HepG2 (cell line): ENCODE results near the gene FSD1. TPM values are rescaled to one million over a fixed set of nuclear protein-coding genes. Genes with fewer than 3 reads are reported as not detected.

Experiments used
- HES4 ChIP-seq: sonication (generic); formaldehyde crosslinking; IDR thresholded peaks from 2 replicates; pipeline ENCODE4 v1.9.0; 2021; ENCODE audit warnings: mild to moderate bottlenecking, missing genetic modification reagents, borderline replicate concordance
- KAT7 ChIP-seq: IDR thresholded peaks from 2 replicates; pipeline ENCODE4 v1.6.1; 2018; ENCODE audit warnings: borderline replicate concordance, missing compliant biosample characterization
- POGZ ChIP-seq: sonication (generic); formaldehyde crosslinking; IDR thresholded peaks from 2 replicates; pipeline ENCODE4 v1.4.0; 2020; ENCODE audit warnings: mild to moderate bottlenecking, missing genetic modification reagents
- REL ChIP-seq: sonication (generic); formaldehyde crosslinking; conservative IDR thresholded peaks from 2 replicates; pipeline ENCODE4 v1.8.0; 2022; ENCODE audit warnings: mild to moderate bottlenecking, missing genetic modification reagents, moderate library complexity
- RXRB ChIP-seq: IDR thresholded peaks from 2 replicates; pipeline ENCODE4 v1.6.1; 2016; ENCODE audit warnings: borderline replicate concordance, missing genetic modification reagents, missing compliant biosample characterization
- WIZ ChIP-seq: sonication (generic); formaldehyde crosslinking; IDR thresholded peaks from 2 replicates; pipeline ENCODE4 v1.5.1; 2020; ENCODE audit warnings: mild to moderate bottlenecking, missing genetic modification reagents
- ZFY ChIP-seq: sonication (generic); formaldehyde crosslinking; IDR thresholded peaks from 2 replicates; pipeline ENCODE4 v1.4.0; 2020; ENCODE audit warnings: missing genetic modification reagents
- ZNF253 ChIP-seq: sonication (generic); formaldehyde crosslinking; IDR thresholded peaks from 2 replicates; pipeline ENCODE4 v1.8.0; 2022; ENCODE audit warnings: mild to moderate bottlenecking, missing genetic modification reagents, borderline replicate concordance
- ZNF337 ChIP-seq: sonication (generic); formaldehyde crosslinking; IDR thresholded peaks from 2 replicates; pipeline ENCODE4 v1.5.1; 2020; ENCODE audit warnings: missing genetic modification reagents, low read depth, mild to moderate bottlenecking, borderline replicate concordance
- ZNF496 ChIP-seq: sonication (generic); formaldehyde crosslinking; IDR thresholded peaks from 2 replicates; pipeline ENCODE4 v1.8.1; 2023; ENCODE audit warnings: mild to moderate bottlenecking, moderate library complexity, missing genetic modification reagents; ENCODE audit not compliant: insufficient replicate concordance
- ZNF547 ChIP-seq: sonication (generic); formaldehyde crosslinking; IDR thresholded peaks from 2 replicates; pipeline ENCODE4 v1.5.1; 2020; ENCODE audit warnings: mild to moderate bottlenecking, missing genetic modification reagents
- polyA plus RNA-seq, 8 experiments: library from polyadenylated mRNA; depleted of rRNA in 3 of 8; stranded (reverse) in 7 of 8; unstranded in 1 of 8; fragments of >200 nt; fragmentation: Illumina TruSeq in 4 of 8; extraction: Trizol in 4 of 8; gene quantifications; 2 replicates each; pipeline versions ENCODE4 v1.2.1 to v1.2.3, GENCODE V29; 2011 to 2016; ENCODE audit warnings: low read depth in 4 of 8, missing spikeins in 1 of 8, mixed read lengths in 1 of 8; ENCODE audit not compliant: insufficient read depth in 1 of 8
- total RNA-seq, 5 experiments: library from RNA; depleted of rRNA; stranded (reverse); fragments of >200 nt; fragmentation: Illumina TruSeq; extraction: Trizol; gene quantifications; 2 replicates each; pipeline ENCODE4 v1.2.3, GENCODE V29; 2016; ENCODE audit warnings: low read depth in 1 of 5
- TF ChIP-seq, protein P1 (sequence below): sonication (generic); formaldehyde crosslinking; IDR thresholded peaks from 2 replicates; pipeline ENCODE4 v1.8.0; 2022; ENCODE audit warnings: missing genetic modification reagents, mild to moderate bottlenecking, moderate library complexity, borderline replicate concordance
- TF ChIP-seq, protein P2 (sequence below): sonication (generic); formaldehyde crosslinking; IDR thresholded peaks from 2 replicates; pipeline ENCODE4 v1.8.0; 2023; ENCODE audit warnings: mild to moderate bottlenecking, missing genetic modification reagents
- TF ChIP-seq, protein P3 (sequence below): sonication (generic); formaldehyde crosslinking; IDR thresholded peaks from 2 replicates; pipeline ENCODE4 v1.8.0; 2022; ENCODE audit warnings: missing genetic modification reagents, mild to moderate bottlenecking, inconsistent platforms, borderline replicate concordance
- TF ChIP-seq, protein P4 (sequence below): sonication (generic); formaldehyde crosslinking; IDR thresholded peaks from 2 replicates; pipeline ENCODE4 v1.5.0; 2020; ENCODE audit warnings: mild to moderate bottlenecking, missing genetic modification reagents
- TF ChIP-seq, protein P5 (sequence below): sonication (generic); formaldehyde crosslinking; IDR thresholded peaks from 2 replicates; pipeline ENCODE4 v1.4.0; 2020; ENCODE audit warnings: missing genetic modification reagents, borderline replicate concordance
- TF ChIP-seq, protein P6 (sequence below): fragments of 450-650 bp; IDR thresholded peaks from 2 replicates; pipeline ENCODE4 v1.6.1; 2016

Gene FSD1
- total and polyA plus RNA-seq, 2 of the 13 experiments (the other 11 are each of a cell fraction or from before 2014, with no cell fraction given) = 0.29 to 0.66 TPM

DNA sequence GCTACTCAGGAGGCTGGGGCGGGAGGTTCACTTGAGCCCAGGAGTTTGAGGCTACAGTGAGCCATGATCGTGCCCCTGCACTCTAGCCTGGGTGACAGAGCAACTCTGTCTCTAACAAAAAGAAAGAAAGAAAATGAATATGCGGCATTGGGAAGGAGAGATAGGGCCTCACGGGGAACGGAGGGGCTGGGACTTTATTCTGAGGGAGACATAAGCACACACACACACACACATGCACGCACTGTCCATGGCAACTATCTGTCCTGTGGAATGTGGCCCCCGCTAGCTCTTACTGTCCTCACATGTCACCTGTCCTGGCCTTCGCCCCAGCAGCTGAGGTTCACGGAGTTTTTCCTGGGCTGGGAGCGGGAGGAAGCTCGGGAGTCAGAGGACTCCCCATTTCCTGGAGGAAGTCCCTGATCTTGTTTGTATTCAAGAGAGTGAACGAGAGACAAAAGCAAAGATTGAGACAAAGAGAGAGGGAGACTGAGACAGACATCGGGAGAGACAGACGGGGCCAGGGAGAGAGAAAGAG is 33.6 kb downstream of the FSD1 start (continued):
- TF ChIP-seq, protein P1, sequence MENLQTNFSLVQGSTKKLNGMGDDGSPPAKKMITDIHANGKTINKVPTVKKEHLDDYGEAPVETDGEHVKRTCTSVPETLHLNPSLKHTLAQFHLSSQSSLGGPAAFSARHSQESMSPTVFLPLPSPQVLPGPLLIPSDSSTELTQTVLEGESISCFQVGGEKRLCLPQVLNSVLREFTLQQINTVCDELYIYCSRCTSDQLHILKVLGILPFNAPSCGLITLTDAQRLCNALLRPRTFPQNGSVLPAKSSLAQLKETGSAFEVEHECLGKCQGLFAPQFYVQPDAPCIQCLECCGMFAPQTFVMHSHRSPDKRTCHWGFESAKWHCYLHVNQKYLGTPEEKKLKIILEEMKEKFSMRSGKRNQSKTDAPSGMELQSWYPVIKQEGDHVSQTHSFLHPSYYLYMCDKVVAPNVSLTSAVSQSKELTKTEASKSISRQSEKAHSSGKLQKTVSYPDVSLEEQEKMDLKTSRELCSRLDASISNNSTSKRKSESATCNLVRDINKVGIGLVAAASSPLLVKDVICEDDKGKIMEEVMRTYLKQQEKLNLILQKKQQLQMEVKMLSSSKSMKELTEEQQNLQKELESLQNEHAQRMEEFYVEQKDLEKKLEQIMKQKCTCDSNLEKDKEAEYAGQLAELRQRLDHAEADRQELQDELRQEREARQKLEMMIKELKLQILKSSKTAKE (CRISPR knock-in tag) = no peak
- TF ChIP-seq, protein P2, sequence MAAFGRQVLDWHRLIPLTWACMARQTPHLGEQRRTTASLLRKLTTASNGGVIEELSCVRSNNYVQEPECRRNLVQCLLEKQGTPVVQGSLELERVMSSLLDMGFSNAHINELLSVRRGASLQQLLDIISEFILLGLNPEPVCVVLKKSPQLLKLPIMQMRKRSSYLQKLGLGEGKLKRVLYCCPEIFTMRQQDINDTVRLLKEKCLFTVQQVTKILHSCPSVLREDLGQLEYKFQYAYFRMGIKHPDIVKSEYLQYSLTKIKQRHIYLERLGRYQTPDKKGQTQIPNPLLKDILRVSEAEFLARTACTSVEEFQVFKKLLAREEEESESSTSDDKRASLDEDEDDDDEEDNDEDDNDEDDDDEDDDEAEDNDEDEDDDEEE (CRISPR knock-in tag) = no peak
- peak; percentile 76 for TF ChIP-seq RXRB (CRISPR knock-in tag)
- peak; percentile 43; the same call in 1 of the 2 replicates for TF ChIP-seq ZNF337 (CRISPR knock-in tag)
- TF ChIP-seq POGZ (CRISPR knock-in tag) = 0 out of 2 replicates have a peak, but pooled peaks have one; percentile 15
- TF ChIP-seq WIZ = no peak
- TF ChIP-seq HES4 = no peak; the same call in 1 of the 2 replicates
- TF ChIP-seq, protein P3, sequence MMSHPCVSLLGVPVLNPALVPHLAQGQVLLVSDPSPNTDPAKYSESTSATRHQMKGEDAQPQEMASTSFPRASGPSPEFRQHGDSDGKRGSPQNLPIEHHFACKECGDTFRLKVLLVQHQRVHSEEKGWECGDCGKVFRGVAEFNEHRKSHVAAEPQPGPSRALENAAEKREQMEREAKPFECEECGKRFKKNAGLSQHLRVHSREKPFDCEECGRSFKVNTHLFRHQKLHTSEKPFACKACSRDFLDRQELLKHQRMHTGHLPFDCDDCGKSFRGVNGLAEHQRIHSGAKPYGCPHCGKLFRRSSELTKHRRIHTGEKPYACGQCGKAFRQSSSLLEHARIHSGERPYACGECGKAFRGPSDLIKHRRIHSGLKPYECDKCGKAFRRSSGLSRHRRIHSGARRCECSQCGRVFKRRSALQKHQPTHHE (CRISPR knock-in tag) = no peak
- TF ChIP-seq KAT7 (CRISPR knock-in tag) = 0 out of 2 replicates have a peak, but pooled peaks have one; percentile 44
- no peak for TF ChIP-seq ZNF253 (CRISPR knock-in tag)
- TF ChIP-seq ZNF547 = no peak
- TF ChIP-seq REL (CRISPR knock-in tag) = no peak
- TF ChIP-seq, protein P4, sequence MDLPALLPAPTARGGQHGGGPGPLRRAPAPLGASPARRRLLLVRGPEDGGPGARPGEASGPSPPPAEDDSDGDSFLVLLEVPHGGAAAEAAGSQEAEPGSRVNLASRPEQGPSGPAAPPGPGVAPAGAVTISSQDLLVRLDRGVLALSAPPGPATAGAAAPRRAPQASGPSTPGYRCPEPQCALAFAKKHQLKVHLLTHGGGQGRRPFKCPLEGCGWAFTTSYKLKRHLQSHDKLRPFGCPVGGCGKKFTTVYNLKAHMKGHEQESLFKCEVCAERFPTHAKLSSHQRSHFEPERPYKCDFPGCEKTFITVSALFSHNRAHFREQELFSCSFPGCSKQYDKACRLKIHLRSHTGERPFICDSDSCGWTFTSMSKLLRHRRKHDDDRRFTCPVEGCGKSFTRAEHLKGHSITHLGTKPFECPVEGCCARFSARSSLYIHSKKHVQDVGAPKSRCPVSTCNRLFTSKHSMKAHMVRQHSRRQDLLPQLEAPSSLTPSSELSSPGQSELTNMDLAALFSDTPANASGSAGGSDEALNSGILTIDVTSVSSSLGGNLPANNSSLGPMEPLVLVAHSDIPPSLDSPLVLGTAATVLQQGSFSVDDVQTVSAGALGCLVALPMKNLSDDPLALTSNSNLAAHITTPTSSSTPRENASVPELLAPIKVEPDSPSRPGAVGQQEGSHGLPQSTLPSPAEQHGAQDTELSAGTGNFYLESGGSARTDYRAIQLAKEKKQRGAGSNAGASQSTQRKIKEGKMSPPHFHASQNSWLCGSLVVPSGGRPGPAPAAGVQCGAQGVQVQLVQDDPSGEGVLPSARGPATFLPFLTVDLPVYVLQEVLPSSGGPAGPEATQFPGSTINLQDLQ (CRISPR knock-in tag) = no peak
- TF ChIP-seq, protein P5, sequence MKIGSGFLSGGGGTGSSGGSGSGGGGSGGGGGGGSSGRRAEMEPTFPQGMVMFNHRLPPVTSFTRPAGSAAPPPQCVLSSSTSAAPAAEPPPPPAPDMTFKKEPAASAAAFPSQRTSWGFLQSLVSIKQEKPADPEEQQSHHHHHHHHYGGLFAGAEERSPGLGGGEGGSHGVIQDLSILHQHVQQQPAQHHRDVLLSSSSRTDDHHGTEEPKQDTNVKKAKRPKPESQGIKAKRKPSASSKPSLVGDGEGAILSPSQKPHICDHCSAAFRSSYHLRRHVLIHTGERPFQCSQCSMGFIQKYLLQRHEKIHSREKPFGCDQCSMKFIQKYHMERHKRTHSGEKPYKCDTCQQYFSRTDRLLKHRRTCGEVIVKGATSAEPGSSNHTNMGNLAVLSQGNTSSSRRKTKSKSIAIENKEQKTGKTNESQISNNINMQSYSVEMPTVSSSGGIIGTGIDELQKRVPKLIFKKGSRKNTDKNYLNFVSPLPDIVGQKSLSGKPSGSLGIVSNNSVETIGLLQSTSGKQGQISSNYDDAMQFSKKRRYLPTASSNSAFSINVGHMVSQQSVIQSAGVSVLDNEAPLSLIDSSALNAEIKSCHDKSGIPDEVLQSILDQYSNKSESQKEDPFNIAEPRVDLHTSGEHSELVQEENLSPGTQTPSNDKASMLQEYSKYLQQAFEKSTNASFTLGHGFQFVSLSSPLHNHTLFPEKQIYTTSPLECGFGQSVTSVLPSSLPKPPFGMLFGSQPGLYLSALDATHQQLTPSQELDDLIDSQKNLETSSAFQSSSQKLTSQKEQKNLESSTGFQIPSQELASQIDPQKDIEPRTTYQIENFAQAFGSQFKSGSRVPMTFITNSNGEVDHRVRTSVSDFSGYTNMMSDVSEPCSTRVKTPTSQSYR (CRISPR knock-in tag) = peak; percentile 15; the same call in 1 of the 2 replicates
- TF ChIP-seq ZFY (CRISPR knock-in tag) = no peak
- TF ChIP-seq, protein P6, sequence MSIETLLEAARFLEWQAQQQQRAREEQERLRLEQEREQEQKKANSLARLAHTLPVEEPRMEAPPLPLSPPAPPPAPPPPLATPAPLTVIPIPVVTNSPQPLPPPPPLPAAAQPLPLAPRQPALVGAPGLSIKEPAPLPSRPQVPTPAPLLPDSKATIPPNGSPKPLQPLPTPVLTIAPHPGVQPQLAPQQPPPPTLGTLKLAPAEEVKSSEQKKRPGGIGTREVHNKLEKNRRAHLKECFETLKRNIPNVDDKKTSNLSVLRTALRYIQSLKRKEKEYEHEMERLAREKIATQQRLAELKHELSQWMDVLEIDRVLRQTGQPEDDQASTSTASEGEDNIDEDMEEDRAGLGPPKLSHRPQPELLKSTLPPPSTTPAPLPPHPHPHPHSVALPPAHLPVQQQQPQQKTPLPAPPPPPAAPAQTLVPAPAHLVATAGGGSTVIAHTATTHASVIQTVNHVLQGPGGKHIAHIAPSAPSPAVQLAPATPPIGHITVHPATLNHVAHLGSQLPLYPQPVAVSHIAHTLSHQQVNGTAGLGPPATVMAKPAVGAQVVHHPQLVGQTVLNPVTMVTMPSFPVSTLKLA = peak; percentile 10
- TF ChIP-seq ZNF496 (CRISPR knock-in tag) = no peak
